Mucosa of rectum (tissue), 2 donors: ENCODE results near the gene ATG101.

Experiments used
- H3K27ac ChIP-seq, 2 donors: one replicate each; pipeline ENCODE4 v1.7.0; 2013; ENCODE audit warnings: inconsistent platforms in 2 of 2, low read depth in 2 of 2, low read length in 2 of 2
- H3K27me3 ChIP-seq, 2 donors: one replicate each; pipeline ENCODE4 v1.7.0; 2013; ENCODE audit warnings: low read length in 2 of 2; ENCODE audit not compliant: control insufficient read depth in 2 of 2, insufficient read depth in 2 of 2
- H3K36me3 ChIP-seq, 2 donors: one replicate each; pipeline ENCODE4 v1.7.0; 2013; ENCODE audit warnings: low read length in 2 of 2; ENCODE audit not compliant: control insufficient read depth in 2 of 2, insufficient read depth in 2 of 2
- H3K4me1 ChIP-seq, 2 donors: one replicate each; pipeline ENCODE4 v1.7.0; 2013; ENCODE audit warnings: low read length in 2 of 2, mild to moderate bottlenecking in 1 of 2; ENCODE audit not compliant: control insufficient read depth in 2 of 2, insufficient read depth in 2 of 2
- H3K4me3 ChIP-seq, 2 donors: one replicate each; pipeline ENCODE4 v1.7.0; 2013; ENCODE audit warnings: low read length in 2 of 2
- H3K9ac ChIP-seq, 2 donors: one replicate each; pipeline ENCODE4 v1.7.0; 2013; ENCODE audit warnings: low read length in 2 of 2, low read depth in 1 of 2, mild to moderate bottlenecking in 1 of 2
- H3K9me3 ChIP-seq, 2 donors: one replicate each; pipeline ENCODE4 v1.7.0; 2013; ENCODE audit warnings: low read length in 2 of 2; ENCODE audit not compliant: control insufficient read depth in 2 of 2
- donor health status: healthy.
- donor health status: Normal muscosa, but diverticular disease.

ATG101 gene

DNA sequence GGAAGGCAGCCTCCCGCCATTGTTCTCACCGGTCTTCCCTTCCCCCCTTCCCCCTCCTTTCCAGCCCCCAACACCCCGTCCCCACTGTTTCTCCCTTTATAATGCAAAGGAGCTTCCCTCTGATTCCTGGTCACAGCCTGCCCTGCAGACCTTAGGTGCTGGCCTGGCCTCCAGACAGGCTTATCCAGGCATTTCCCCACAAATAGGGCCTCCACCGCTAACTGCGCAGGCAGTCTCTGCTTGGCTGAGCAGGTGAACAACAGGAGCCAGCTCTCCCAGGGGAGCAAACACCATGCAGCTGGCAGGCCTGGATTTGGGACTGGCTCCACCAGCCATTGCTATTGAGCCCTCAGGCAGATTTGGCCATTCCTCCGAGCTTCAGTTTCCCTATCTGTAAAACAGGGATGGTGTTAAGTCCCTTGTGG is 55.7 kb downstream of the ATG101 start:
- no peaks in the 10 kb centered on the region for H3K27me3 ChIP-seq
- H3K27ac ChIP-seq = no peak overlapping the region
- H3K36me3 ChIP-seq = no peaks in the 10 kb centered on the region
- no peaks in the 10 kb centered on the region for H3K9me3 ChIP-seq
- H3K4me3 ChIP-seq = no peak overlapping the region
- no peak overlapping the region for H3K9ac ChIP-seq
- H3K4me1 ChIP-seq = peaks cover 0 to 5% of the 10 kb centered on the region in 2 donors

DNA sequence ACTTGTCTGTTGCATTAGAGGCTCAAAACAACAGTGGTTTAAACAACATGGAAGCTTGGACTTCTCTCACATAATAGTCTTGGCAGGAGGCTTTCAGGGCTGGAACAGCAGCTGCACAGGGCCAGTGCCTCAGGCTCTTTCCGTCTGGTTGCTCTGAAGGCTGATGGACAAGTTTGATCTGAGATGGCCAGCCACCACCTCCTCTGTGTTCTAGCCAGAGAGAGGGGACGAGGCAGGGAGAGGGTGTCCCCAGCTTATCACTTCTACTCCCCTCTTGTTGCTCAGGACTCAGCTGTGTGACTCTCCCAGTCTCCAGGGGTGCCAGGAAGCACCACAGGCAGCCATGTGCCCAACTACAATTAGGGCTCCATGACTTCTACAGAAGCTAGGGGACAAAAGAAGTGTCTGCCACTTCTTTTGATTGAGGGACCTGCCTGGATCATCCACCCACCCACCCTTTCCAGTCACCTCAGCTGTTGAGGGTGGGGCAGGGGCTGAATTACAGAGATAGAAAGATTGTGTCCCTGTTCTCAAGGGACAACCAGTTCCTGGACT is 56.3 kb downstream of the ATG101 start:
- H3K4me1 ChIP-seq = peaks cover 0 to 5% of the 10 kb centered on the region in 2 donors
- no peaks in the 10 kb centered on the region for H3K36me3 ChIP-seq
- no peaks in the 10 kb centered on the region for H3K9me3 ChIP-seq
- H3K27me3 ChIP-seq = no peaks in the 10 kb centered on the region
- no peak overlapping the region for H3K9ac ChIP-seq
- H3K4me3 ChIP-seq = no peak overlapping the region
- peak overlapping the region; percentile 9 to 38 for H3K27ac ChIP-seq
